ENCODE measurements around the gene ATP1A3.

The ATP1A3 gene

DNA sequence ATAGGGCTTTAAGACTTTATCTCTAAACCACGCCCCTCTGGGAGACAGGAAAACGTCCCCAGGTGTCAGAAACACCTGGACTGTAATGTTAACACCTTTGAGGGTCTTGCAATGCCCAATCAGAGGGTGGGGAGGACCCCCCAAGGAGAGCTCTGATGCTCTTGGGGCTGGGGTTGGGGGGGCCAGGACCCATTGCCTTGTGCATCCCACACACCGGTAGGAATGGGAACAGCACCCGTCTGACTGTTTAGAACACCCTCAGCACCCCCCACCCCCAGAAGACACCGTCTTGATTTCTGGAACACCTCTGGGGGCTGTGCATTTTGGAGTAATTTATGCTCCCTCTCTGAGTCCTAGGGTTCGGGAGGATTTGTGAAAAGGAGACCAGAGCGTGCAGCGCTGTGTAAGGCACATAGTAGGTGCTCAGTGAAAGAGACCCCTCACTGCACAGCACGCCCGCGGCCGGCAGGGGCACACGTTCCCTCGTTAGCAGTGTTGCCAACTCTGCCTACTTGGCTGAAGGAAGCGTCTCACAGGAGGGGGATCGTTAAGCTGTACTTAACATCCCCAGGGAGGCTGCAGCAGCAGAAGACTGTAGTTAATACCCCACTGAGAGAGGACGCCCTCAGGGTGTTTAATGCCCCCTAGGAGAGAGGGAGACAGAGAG, 63.0 kb downstream of the ATP1A3 start:
- Histone ChIP-seq H3K4me3 (ENCODE audit: low read length) (peak overlapping the region; percentile 19), H3K27me3 (ENCODE audit: control insufficient read depth, insufficient read depth, low read length) (peaks cover 100% of the 10 kb centered on the region), H3K9me3 (ENCODE audit: control insufficient read depth, low read depth, low read length) (no peaks in the 10 kb centered on the region), H3K27ac (ENCODE audit: low read length) (no peak overlapping the region), H3K4me1 (ENCODE audit: control insufficient read depth, low read depth, low read length) (peaks cover 4% of the 10 kb centered on the region), H3K36me3 (ENCODE audit: control insufficient read depth, low read depth, low read length) (no peaks in the 10 kb centered on the region), H3K9ac (ENCODE audit: low read length) (no peak overlapping the region)

GRCh38 chr19:41930322-41930722, 63.7 kb downstream of the ATP1A3 start:
- no peak overlapping the region for H3K9ac ChIP-seq (ENCODE audit: low read length)
- H3K4me3 ChIP-seq (ENCODE audit: low read length) = no peak overlapping the region
- H3K9me3 ChIP-seq (ENCODE audit: control insufficient read depth, low read depth, low read length) = no peaks in the 10 kb centered on the region
- peaks cover 100% of the 10 kb centered on the region for H3K27me3 ChIP-seq (ENCODE audit: control insufficient read depth, insufficient read depth, low read length)
- H3K36me3 ChIP-seq (ENCODE audit: control insufficient read depth, low read depth, low read length) = no peaks in the 10 kb centered on the region
- peaks cover 4% of the 10 kb centered on the region for H3K4me1 ChIP-seq (ENCODE audit: control insufficient read depth, low read depth, low read length)
- H3K27ac ChIP-seq (ENCODE audit: low read length) = no peak overlapping the region

DNA sequence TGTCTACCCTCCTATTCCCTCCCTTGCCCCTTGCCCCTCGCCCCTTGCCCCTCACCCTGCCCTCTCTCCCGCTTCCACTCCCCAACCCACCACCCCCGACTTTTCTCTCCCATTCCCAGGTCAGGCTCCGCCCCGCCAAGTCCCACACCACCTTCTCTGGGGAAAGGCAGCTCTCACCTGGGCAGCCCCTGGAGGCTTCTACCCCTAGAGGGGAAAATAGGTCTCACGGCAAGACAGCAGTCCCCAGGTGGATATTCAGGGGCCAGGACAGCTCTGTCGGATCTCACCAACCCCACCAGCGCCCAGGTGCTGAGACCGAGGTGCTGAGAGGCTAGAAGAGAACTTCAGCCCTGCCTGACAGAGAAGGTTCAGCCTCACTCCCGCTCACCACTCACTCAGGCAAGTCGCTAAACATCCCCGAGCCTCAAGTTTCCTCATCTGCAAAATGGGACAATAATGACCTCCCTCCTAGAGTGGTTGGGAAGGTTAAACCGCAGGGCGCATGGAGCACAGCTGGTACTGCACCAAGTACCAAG, 64.4 kb downstream of the ATP1A3 start:
- no peaks in the 10 kb centered on the region for H3K36me3 ChIP-seq (ENCODE audit: control insufficient read depth, low read depth, low read length)
- H3K27ac ChIP-seq (ENCODE audit: low read length) = no peak overlapping the region
- no peak overlapping the region for H3K9ac ChIP-seq (ENCODE audit: low read length)
- no peak overlapping the region for H3K4me3 ChIP-seq (ENCODE audit: low read length)
- peaks cover 100% of the 10 kb centered on the region for H3K27me3 ChIP-seq (ENCODE audit: control insufficient read depth, insufficient read depth, low read length)
- H3K9me3 ChIP-seq (ENCODE audit: control insufficient read depth, low read depth, low read length) = no peaks in the 10 kb centered on the region
- peaks cover 4% of the 10 kb centered on the region for H3K4me1 ChIP-seq (ENCODE audit: control insufficient read depth, low read depth, low read length)

GRCh38 chr19:41928754-41929535, 65.1 kb downstream of the ATP1A3 start:
- no peak overlapping the region for H3K27ac ChIP-seq (ENCODE audit: low read length)
- H3K36me3 ChIP-seq (ENCODE audit: control insufficient read depth, low read depth, low read length) = no peaks in the 10 kb centered on the region
- H3K27me3 ChIP-seq (ENCODE audit: control insufficient read depth, insufficient read depth, low read length) = peaks cover 100% of the 10 kb centered on the region
- no peaks in the 10 kb centered on the region for H3K9me3 ChIP-seq (ENCODE audit: control insufficient read depth, low read depth, low read length)
- H3K4me1 ChIP-seq (ENCODE audit: control insufficient read depth, low read depth, low read length) = peaks cover 4% of the 10 kb centered on the region
- H3K4me3 ChIP-seq (ENCODE audit: low read length) = no peak overlapping the region
- H3K9ac ChIP-seq (ENCODE audit: low read length) = no peak overlapping the region

- H3K4me1 ChIP-seq (ENCODE audit: control insufficient read depth, low read depth, low read length) = peaks cover 4% of the 10 kb centered on the region
- no peak within 1 kb of the TSS for H3K27ac ChIP-seq (ENCODE audit: low read length)
- H3K9me3 ChIP-seq (ENCODE audit: control insufficient read depth, low read depth, low read length) = no peaks in the 10 kb centered on the region
- no peaks in the 10 kb centered on the region for H3K36me3 ChIP-seq (ENCODE audit: control insufficient read depth, low read depth, low read length)
- H3K4me3 ChIP-seq (ENCODE audit: low read length) = peak within 1 kb of the TSS; percentile 49
- peaks cover 99% of the 10 kb centered on the region for H3K27me3 ChIP-seq (ENCODE audit: control insufficient read depth, insufficient read depth, low read length)
- H3K9ac ChIP-seq (ENCODE audit: low read length) = no peak within 1 kb of the TSS
These were observed 65.8 kb downstream of the ATP1A3 start, which contains the start of gene ERFL for GRCh38 chr19:41928221-41928683. ERFL (minus strand) TSS chr19:41928449; CDS start chr19:41912919, 15,530 bp downstream.

GRCh38 chr19:41927497-41928192, 66.4 kb downstream of the ATP1A3 start:
- peaks cover 99% of the 10 kb centered on the region for H3K27me3 ChIP-seq (ENCODE audit: control insufficient read depth, insufficient read depth, low read length)
- peak overlapping the region; percentile 49 for H3K4me3 ChIP-seq (ENCODE audit: low read length)
- no peak overlapping the region for H3K9ac ChIP-seq (ENCODE audit: low read length)
- H3K36me3 ChIP-seq (ENCODE audit: control insufficient read depth, low read depth, low read length) = no peaks in the 10 kb centered on the region
- H3K9me3 ChIP-seq (ENCODE audit: control insufficient read depth, low read depth, low read length) = no peaks in the 10 kb centered on the region
- H3K4me1 ChIP-seq (ENCODE audit: control insufficient read depth, low read depth, low read length) = peaks cover 4% of the 10 kb centered on the region
- no peak overlapping the region for H3K27ac ChIP-seq (ENCODE audit: low read length)

- H3K9me3 ChIP-seq (ENCODE audit: control insufficient read depth, low read depth, low read length) = no peaks in the 10 kb centered on the region
- no peak overlapping the region for H3K9ac ChIP-seq (ENCODE audit: low read length)
- H3K36me3 ChIP-seq (ENCODE audit: control insufficient read depth, low read depth, low read length) = no peaks in the 10 kb centered on the region
- peaks cover 99% of the 10 kb centered on the region for H3K27me3 ChIP-seq (ENCODE audit: control insufficient read depth, insufficient read depth, low read length)
- no peak overlapping the region for H3K27ac ChIP-seq (ENCODE audit: low read length)
- peaks cover 6% of the 10 kb centered on the region for H3K4me1 ChIP-seq (ENCODE audit: control insufficient read depth, low read depth, low read length)
- H3K4me3 ChIP-seq (ENCODE audit: low read length) = no peak overlapping the region
These were observed 67.1 kb downstream of the ATP1A3 start for GRCh38 chr19:41926763-41927496.

DNA sequence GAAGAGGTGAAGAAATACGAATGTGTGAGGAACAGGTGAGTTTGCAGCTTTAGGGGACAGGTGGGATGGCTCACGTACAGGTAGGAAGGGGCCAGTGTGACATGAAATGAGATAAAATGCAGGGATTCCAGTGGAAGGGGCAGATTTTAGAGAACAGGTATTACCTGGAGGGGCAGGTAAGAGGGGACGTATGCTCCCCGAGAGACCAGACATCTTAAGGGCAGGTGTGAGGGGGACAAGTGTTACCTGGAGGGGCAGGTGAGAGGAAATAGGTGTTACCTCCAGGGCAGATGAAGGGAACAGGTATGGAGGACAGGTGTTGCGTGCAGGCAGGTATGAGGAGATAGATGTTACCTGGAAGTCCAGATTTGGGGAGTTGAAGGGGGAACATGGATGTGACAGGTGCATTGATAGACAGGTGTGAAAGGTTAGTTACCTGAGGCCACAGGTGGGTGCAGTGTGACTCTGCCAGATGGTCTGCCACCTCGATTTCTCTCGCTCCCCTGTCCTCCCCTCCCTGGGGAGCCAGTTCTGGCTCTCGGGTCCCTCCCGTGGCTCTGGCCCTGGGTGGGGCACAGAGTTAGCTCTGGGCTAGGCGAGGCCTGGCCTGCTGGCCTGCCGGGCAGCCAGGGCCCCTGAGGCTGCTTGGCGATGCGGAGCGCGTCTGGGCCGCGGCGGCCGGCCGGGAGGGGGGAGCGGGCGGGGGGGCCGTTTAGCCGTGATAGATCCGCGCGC, 67.8 kb downstream of the ATP1A3 start:
- Histone ChIP-seq H3K27ac (ENCODE audit: low read length) (no peak overlapping the region), H3K4me1 (ENCODE audit: control insufficient read depth, low read depth, low read length) (peaks cover 3% of the 10 kb centered on the region), H3K36me3 (ENCODE audit: control insufficient read depth, low read depth, low read length) (no peaks in the 10 kb centered on the region), H3K9ac (ENCODE audit: low read length) (no peak overlapping the region), H3K9me3 (ENCODE audit: control insufficient read depth, low read depth, low read length) (no peaks in the 10 kb centered on the region), H3K4me3 (ENCODE audit: low read length) (no peak overlapping the region), H3K27me3 (ENCODE audit: control insufficient read depth, insufficient read depth, low read length) (peaks cover 99% of the 10 kb centered on the region)

DNA sequence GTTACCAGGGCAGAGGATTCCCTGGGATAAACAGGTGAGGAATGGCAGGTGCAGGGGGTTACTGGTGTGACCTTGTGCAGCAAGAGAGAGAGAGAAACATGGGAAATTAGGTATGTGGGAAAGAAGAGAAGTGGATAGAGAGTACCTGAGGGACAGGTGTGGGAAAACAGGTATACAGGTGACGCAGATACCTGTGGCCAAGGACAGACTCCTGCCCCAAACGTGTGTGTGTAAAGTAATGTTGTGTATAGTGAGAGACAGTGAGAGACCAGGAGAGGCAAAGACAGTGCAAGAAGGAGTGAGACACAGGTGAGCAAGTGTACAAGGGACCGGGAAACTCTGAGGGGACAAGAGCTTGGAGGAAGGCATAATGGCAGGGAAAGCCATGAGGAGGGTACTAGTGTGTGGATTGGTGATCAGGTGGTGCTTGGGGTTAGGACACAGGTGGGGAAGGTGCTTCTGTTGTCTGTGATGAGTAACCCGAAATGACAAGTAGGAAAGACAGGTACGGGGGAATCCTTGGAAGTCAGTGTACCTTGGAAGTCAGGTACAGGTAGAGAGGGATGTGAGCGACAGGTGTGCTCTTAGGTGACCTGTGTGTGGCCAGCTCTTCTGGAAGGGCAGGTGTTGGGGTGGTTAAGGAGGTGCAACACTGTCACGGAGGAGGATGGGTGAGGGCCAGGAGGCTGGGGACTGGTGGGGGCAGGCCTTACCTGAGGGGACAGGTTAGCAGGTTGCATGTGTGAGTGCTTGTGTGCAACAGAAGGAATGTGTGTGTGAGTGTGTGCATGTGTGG, 68.6 kb downstream of the ATP1A3 start:
- no peak overlapping the region for H3K9ac ChIP-seq (ENCODE audit: low read length)
- peaks cover 99% of the 10 kb centered on the region for H3K27me3 ChIP-seq (ENCODE audit: control insufficient read depth, insufficient read depth, low read length)
- peaks cover 3% of the 10 kb centered on the region for H3K4me1 ChIP-seq (ENCODE audit: control insufficient read depth, low read depth, low read length)
- no peaks in the 10 kb centered on the region for H3K9me3 ChIP-seq (ENCODE audit: control insufficient read depth, low read depth, low read length)
- no peak overlapping the region for H3K4me3 ChIP-seq (ENCODE audit: low read length)
- no peak overlapping the region for H3K27ac ChIP-seq (ENCODE audit: low read length)
- no peaks in the 10 kb centered on the region for H3K36me3 ChIP-seq (ENCODE audit: control insufficient read depth, low read depth, low read length)

Data from iPS-18a (cell line).